DND-41 (cell line): ENCODE data around the gene BICDL1.

Experiments used
- CTCF ChIP-seq: IDR thresholded peaks from 2 replicates; pipeline ENCODE4 v1.5.1; 2012; ENCODE audit warnings: borderline replicate concordance, low read length, moderate library complexity, mild to moderate bottlenecking; ENCODE audit not compliant: poor library complexity, severe bottlenecking; ENCODE audit errors: extremely low read depth
- EZH2 ChIP-seq: IDR thresholded peaks from 3 replicates; pipeline ENCODE4 v1.6.1; 2012; ENCODE audit warnings: borderline replicate concordance, low read depth, mild to moderate bottlenecking, moderate library complexity, low read length, inconsistent platforms; ENCODE audit not compliant: severe bottlenecking

GRCh38 chr12:120136093-120136770 is 147.2 kb downstream of the BICDL1 start:
- TF ChIP-seq CTCF (no peak), EZH2 (no peak)
